Effector memory CD8-positive, alpha-beta T cell (primary cell): ENCODE data around the gene FLNB.

Experiments used
- ATAC-seq: fragments of 150-1000 bp; cut with Tn5 transposase; replicated peaks from 2 replicates; pipeline ENCODE4 v1.10.0; 2021; ENCODE audit warnings: mild to moderate bottlenecking, moderate library complexity
- DNase-seq, 3 experiments: peaks; one replicate each; pipeline ENCODE4 v3.0.0; 2021
- H3K27ac Mint-ChIP-seq, 2 donors: one replicate each; pipeline ENCODE4 v1.8.0; 2022; ENCODE audit warnings: mild to moderate bottlenecking in 2 of 2, mixed read lengths in 2 of 2, moderate library complexity in 2 of 2
- H3K27me3 Mint-ChIP-seq, 2 donors: one replicate each; pipeline ENCODE4 v1.8.0; 2022; ENCODE audit warnings: mixed read lengths in 2 of 2
- H3K36me3 Mint-ChIP-seq: one replicate; pipeline ENCODE4 v1.8.0; 2022; ENCODE audit warnings: mild to moderate bottlenecking, moderate library complexity, mixed read lengths; ENCODE audit not compliant: insufficient read depth
- H3K4me1 Mint-ChIP-seq, 2 donors: one replicate each; pipeline ENCODE4 v1.8.0; 2022; ENCODE audit warnings: low read depth in 2 of 2, mixed read lengths in 2 of 2
- H3K4me3 Mint-ChIP-seq, 2 donors: one replicate each; pipeline ENCODE4 v1.8.0; 2022; ENCODE audit warnings: mild to moderate bottlenecking in 2 of 2, mixed read lengths in 2 of 2, moderate library complexity in 2 of 2
- H3K9me3 Mint-ChIP-seq, 2 donors: one replicate each; pipeline ENCODE4 v1.8.0; 2022; ENCODE audit warnings: mixed read lengths in 2 of 2

Gene FLNB

GRCh38 chr3:58183221-58183620 is 175.0 kb downstream of the FLNB start:
- H3K27ac Mint-ChIP-seq: no peak overlapping the region
- H3K4me1 Mint-ChIP-seq: peaks cover 6 to 9% of the 10 kb centered on the region in 2 donors
- DNase-seq: no peak
- no peaks in the 10 kb centered on the region for H3K27me3 Mint-ChIP-seq
- no peak for ATAC-seq
- H3K36me3 Mint-ChIP-seq: no peaks in the 10 kb centered on the region
- H3K4me3 Mint-ChIP-seq: no peak overlapping the region
- no peaks in the 10 kb centered on the region for H3K9me3 Mint-ChIP-seq

GRCh38 chr3:58183891-58184290 is 175.7 kb downstream of the FLNB start:
- no peaks in the 10 kb centered on the region for H3K27me3 Mint-ChIP-seq
- H3K4me1 Mint-ChIP-seq: peaks cover 0 to 3% of the 10 kb centered on the region in 2 donors
- ATAC-seq (no peak), DNase-seq (no peak)
- no peaks in the 10 kb centered on the region for H3K9me3 Mint-ChIP-seq
- no peaks in the 10 kb centered on the region for H3K36me3 Mint-ChIP-seq
- H3K27ac Mint-ChIP-seq: no peak overlapping the region
- H3K4me3 Mint-ChIP-seq: no peak overlapping the region

GRCh38 chr3:58184309-58184981 is 176.2 kb downstream of the FLNB start:
- Mint-ChIP-seq H3K27ac (no peak overlapping the region), H3K4me1 (peaks cover 0 to 2% of the 10 kb centered on the region in 2 donors), H3K9me3 (no peaks in the 10 kb centered on the region), H3K27me3 (no peaks in the 10 kb centered on the region), H3K4me3 (no peak overlapping the region), H3K36me3 (no peaks in the 10 kb centered on the region)
- no peak for DNase-seq
- ATAC-seq: no peak

- H3K9me3 Mint-ChIP-seq: no peaks in the 10 kb centered on the region
- H3K36me3 Mint-ChIP-seq: no peaks in the 10 kb centered on the region
- DNase-seq (no peak), ATAC-seq (no peak)
- no peak overlapping the region for H3K4me3 Mint-ChIP-seq
- peaks cover 0 to 2% of the 10 kb centered on the region in 2 donors for H3K4me1 Mint-ChIP-seq
- no peak overlapping the region for H3K27ac Mint-ChIP-seq
- H3K27me3 Mint-ChIP-seq: no peaks in the 10 kb centered on the region
These were observed 176.7 kb downstream of the FLNB start for GRCh38 chr3:58184982-58185360.

- no peak for DNase-seq
- no peak for ATAC-seq
- Mint-ChIP-seq H3K4me3 (no peak overlapping the region), H3K27ac (no peak overlapping the region), H3K36me3 (no peaks in the 10 kb centered on the region), H3K27me3 (no peaks in the 10 kb centered on the region), H3K4me1 (peaks cover 0 to 2% of the 10 kb centered on the region in 2 donors), H3K9me3 (no peaks in the 10 kb centered on the region)
These were observed 179.9 kb downstream of the FLNB start for GRCh38 chr3:58188173-58188564.

- no peak overlapping the region for H3K4me3 Mint-ChIP-seq
- no peaks in the 10 kb centered on the region for H3K9me3 Mint-ChIP-seq
- H3K4me1 Mint-ChIP-seq: peaks cover 0 to 2% of the 10 kb centered on the region in 2 donors
- DNase-seq (no peak), ATAC-seq (no peak)
- H3K27me3 Mint-ChIP-seq: no peaks in the 10 kb centered on the region
- no peak overlapping the region for H3K27ac Mint-ChIP-seq
- no peaks in the 10 kb centered on the region for H3K36me3 Mint-ChIP-seq
These were observed 180.8 kb downstream of the FLNB start for GRCh38 chr3:58188921-58189451.

GRCh38 chr3:58189691-58190090 is 181.5 kb downstream of the FLNB start:
- no peak for ATAC-seq
- DNase-seq: no peak

GRCh38 chr3:58190291-58190690 is 182.1 kb downstream of the FLNB start:
- Mint-ChIP-seq H3K36me3 (no peaks in the 10 kb centered on the region), H3K4me1 (peaks cover 0 to 2% of the 10 kb centered on the region in 2 donors), H3K27ac (no peak overlapping the region), H3K9me3 (no peaks in the 10 kb centered on the region), H3K4me3 (no peak overlapping the region), H3K27me3 (no peaks in the 10 kb centered on the region)
- DNase-seq: no peak
- ATAC-seq: no peak

More at GRCh38 chr3:58189691-58190090, 181.5 kb downstream of the FLNB start:
- Mint-ChIP-seq H3K4me1 (peaks cover 0 to 2% of the 10 kb centered on the region in 2 donors), H3K9me3 (no peaks in the 10 kb centered on the region), H3K27ac (no peak overlapping the region), H3K4me3 (no peak overlapping the region), H3K27me3 (no peaks in the 10 kb centered on the region), H3K36me3 (no peaks in the 10 kb centered on the region)

GRCh38 chr3:58190882-58191281 is 182.7 kb downstream of the FLNB start:
- no peaks in the 10 kb centered on the region for H3K27me3 Mint-ChIP-seq
- ATAC-seq (no peak), DNase-seq (no peak)
- no peaks in the 10 kb centered on the region for H3K36me3 Mint-ChIP-seq
- H3K9me3 Mint-ChIP-seq: no peaks in the 10 kb centered on the region
- no peak overlapping the region for H3K27ac Mint-ChIP-seq
- H3K4me1 Mint-ChIP-seq: peaks cover 0 to 2% of the 10 kb centered on the region in 2 donors
- no peak overlapping the region for H3K4me3 Mint-ChIP-seq

GRCh38 chr3:58191361-58191991 is 183.3 kb downstream of the FLNB start:
- Mint-ChIP-seq H3K9me3 (no peaks in the 10 kb centered on the region), H3K4me1 (peaks cover 0 to 2% of the 10 kb centered on the region in 2 donors), H3K27ac (no peak overlapping the region), H3K27me3 (no peaks in the 10 kb centered on the region), H3K4me3 (no peak overlapping the region), H3K36me3 (no peaks in the 10 kb centered on the region)
- ATAC-seq (no peak), DNase-seq (no peak)

- no peak overlapping the region for H3K4me3 Mint-ChIP-seq
- ATAC-seq (no peak), DNase-seq (no peak)
- peaks cover 0 to 2% of the 10 kb centered on the region in 2 donors for H3K4me1 Mint-ChIP-seq
- H3K27me3 Mint-ChIP-seq: no peaks in the 10 kb centered on the region
- H3K36me3 Mint-ChIP-seq: no peaks in the 10 kb centered on the region
- no peak overlapping the region for H3K27ac Mint-ChIP-seq
- H3K9me3 Mint-ChIP-seq: no peaks in the 10 kb centered on the region
These were observed 183.8 kb downstream of the FLNB start for GRCh38 chr3:58192069-58192468.

GRCh38 chr3:58193682-58194407 is 185.6 kb downstream of the FLNB start:
- no peak for DNase-seq
- Mint-ChIP-seq H3K36me3 (no peaks in the 10 kb centered on the region), H3K9me3 (no peaks in the 10 kb centered on the region), H3K27ac (no peak overlapping the region), H3K4me1 (no peaks in the 10 kb centered on the region), H3K27me3 (no peaks in the 10 kb centered on the region), H3K4me3 (no peak overlapping the region)
- no peak for ATAC-seq

- no peak overlapping the region for H3K27ac Mint-ChIP-seq
- no peaks in the 10 kb centered on the region for H3K9me3 Mint-ChIP-seq
- H3K27me3 Mint-ChIP-seq: peaks cover 0 to 10% of the 10 kb centered on the region in 2 donors
- DNase-seq (no peak), ATAC-seq (no peak)
- H3K4me1 Mint-ChIP-seq: no peaks in the 10 kb centered on the region
- no peak overlapping the region for H3K4me3 Mint-ChIP-seq
- H3K36me3 Mint-ChIP-seq: no peaks in the 10 kb centered on the region
These were observed 189.4 kb downstream of the FLNB start for GRCh38 chr3:58197588-58197987.

GRCh38 chr3:58198362-58198761 is 190.1 kb downstream of the FLNB start:
- no peak for ATAC-seq
- no peak overlapping the region for H3K4me3 Mint-ChIP-seq
- H3K9me3 Mint-ChIP-seq: no peaks in the 10 kb centered on the region
- no peaks in the 10 kb centered on the region for H3K4me1 Mint-ChIP-seq
- no peak for DNase-seq
- H3K36me3 Mint-ChIP-seq: no peaks in the 10 kb centered on the region
- no peak overlapping the region for H3K27ac Mint-ChIP-seq
- peaks cover 6 to 18% of the 10 kb centered on the region in 2 donors for H3K27me3 Mint-ChIP-seq
